Fibroblast of lung (primary cell): ENCODE data around the gene EFNB1.

ENCODE experiments used
- EZH2 ChIP-seq: IDR thresholded peaks from 2 replicates; pipeline ENCODE4 v1.5.1; 2012; ENCODE audit warnings: low read length, control low read depth, mild to moderate bottlenecking; ENCODE audit errors: missing control alignments
- TF ChIP-seq, protein P1 (sequence below), 2 donors: IDR thresholded peaks in 1 of 2; conservative IDR thresholded peaks in 1 of 2; 1 replicate in 1 of 2; 2 replicates in 1 of 2; pipeline ENCODE4 v1.5.1; 2011 to 2012; ENCODE audit warnings: low read length in 2 of 2, control low read depth in 1 of 2, inconsistent platforms in 1 of 2, low read depth in 1 of 2, mild to moderate bottlenecking in 1 of 2

DNA sequence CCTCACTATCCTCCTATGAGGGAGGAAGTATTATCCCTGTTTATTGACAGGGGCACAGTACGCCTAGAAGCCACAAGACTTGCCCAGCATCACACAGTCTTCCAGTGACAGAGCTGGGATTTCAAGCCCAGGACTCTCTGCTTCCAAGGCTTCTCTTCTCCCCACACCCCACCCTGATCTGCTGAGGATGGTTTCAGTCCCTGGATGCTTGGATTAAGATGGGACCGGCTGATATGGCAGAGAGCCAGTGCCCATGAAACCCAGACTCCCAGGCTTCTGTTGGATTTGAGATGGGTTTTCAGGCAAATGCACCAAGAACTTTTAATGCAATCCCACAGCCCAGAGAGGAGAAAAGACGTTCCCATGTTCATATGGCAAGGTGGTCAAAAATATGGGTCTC is 23.2 kb downstream of the EFNB1 start:
- no peak for TF ChIP-seq EZH2
- TF ChIP-seq, protein P1, sequence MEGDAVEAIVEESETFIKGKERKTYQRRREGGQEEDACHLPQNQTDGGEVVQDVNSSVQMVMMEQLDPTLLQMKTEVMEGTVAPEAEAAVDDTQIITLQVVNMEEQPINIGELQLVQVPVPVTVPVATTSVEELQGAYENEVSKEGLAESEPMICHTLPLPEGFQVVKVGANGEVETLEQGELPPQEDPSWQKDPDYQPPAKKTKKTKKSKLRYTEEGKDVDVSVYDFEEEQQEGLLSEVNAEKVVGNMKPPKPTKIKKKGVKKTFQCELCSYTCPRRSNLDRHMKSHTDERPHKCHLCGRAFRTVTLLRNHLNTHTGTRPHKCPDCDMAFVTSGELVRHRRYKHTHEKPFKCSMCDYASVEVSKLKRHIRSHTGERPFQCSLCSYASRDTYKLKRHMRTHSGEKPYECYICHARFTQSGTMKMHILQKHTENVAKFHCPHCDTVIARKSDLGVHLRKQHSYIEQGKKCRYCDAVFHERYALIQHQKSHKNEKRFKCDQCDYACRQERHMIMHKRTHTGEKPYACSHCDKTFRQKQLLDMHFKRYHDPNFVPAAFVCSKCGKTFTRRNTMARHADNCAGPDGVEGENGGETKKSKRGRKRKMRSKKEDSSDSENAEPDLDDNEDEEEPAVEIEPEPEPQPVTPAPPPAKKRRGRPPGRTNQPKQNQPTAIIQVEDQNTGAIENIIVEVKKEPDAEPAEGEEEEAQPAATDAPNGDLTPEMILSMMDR (conservative IDR thresholded peaks at IDR 0.05 in 1 of 2, IDR thresholded peaks at IDR 0.05 in 1 of 2; ENCODE audit: low read depth in 1 of 2, low read length in 2 of 2): no peak
